Measurements from ENCODE around the gene IL1RN.
"Not testable (repeated sequence)": the region's sequence is repeated elsewhere in the genome, so short reads cannot be mapped to it uniquely, and the experiment has no call there.

IL1RN gene

GRCh38 chr2:113092864-113093612 is 34.4 kb upstream of the IL1RN start:
- TF ChIP-seq CTCF (IDR thresholded peaks at IDR 0.05; ENCODE audit: low read depth, low read length, missing control alignments): no peak
- H3K4me3 ChIP-seq (ENCODE audit: low read depth, low read length): no peak overlapping the region
- no peak for DNase-seq (ENCODE audit: low read depth)

- TF ChIP-seq CTCF (IDR thresholded peaks at IDR 0.05; ENCODE audit: low read depth, low read length, missing control alignments): no peak
- DNase-seq (ENCODE audit: low read depth): no peak
- no peak overlapping the region for H3K4me3 ChIP-seq (ENCODE audit: low read depth, low read length)
Observed at GRCh38 chr2:113093613-113093977, 33.8 kb upstream of the IL1RN start.

- DNase-seq (ENCODE audit: low read depth); H3K4me3 ChIP-seq (ENCODE audit: low read depth, low read length): not testable (repeated sequence)
Observed at GRCh38 chr2:113096306-113096705, 31.1 kb upstream of the IL1RN start.

GRCh38 chr2:113096842-113097618 is 30.4 kb upstream of the IL1RN start:
- DNase-seq (ENCODE audit: low read depth); H3K4me3 ChIP-seq (ENCODE audit: low read depth, low read length): not testable (repeated sequence)

- H3K4me3 ChIP-seq (ENCODE audit: low read depth, low read length): no peak overlapping the region
- TF ChIP-seq CTCF (IDR thresholded peaks at IDR 0.05; ENCODE audit: low read depth, low read length, missing control alignments): no peak
Observed at GRCh38 chr2:113098041-113098440, 29.4 kb upstream of the IL1RN start.

GRCh38 chr2:113098532-113098931 is 28.9 kb upstream of the IL1RN start:
- no peak for DNase-seq (ENCODE audit: low read depth)
- no peak overlapping the region for H3K4me3 ChIP-seq (ENCODE audit: low read depth, low read length)
- no peak for TF ChIP-seq CTCF (IDR thresholded peaks at IDR 0.05; ENCODE audit: low read depth, low read length, missing control alignments)

More at GRCh38 chr2:113098041-113098440, 29.4 kb upstream of the IL1RN start:
- no peak for DNase-seq (ENCODE audit: low read depth)

- no peak overlapping the region for H3K4me3 ChIP-seq (ENCODE audit: low read depth, low read length)
- TF ChIP-seq CTCF (IDR thresholded peaks at IDR 0.05; ENCODE audit: low read depth, low read length, missing control alignments): no peak
- no peak for DNase-seq (ENCODE audit: low read depth)
Observed at GRCh38 chr2:113102133-113102532, 25.3 kb upstream of the IL1RN start.

- no peak for TF ChIP-seq CTCF (IDR thresholded peaks at IDR 0.05; ENCODE audit: low read depth, low read length, missing control alignments)
- no peak for DNase-seq (ENCODE audit: low read depth)
- H3K4me3 ChIP-seq (ENCODE audit: low read depth, low read length): no peak overlapping the region
Observed at GRCh38 chr2:113103277-113103676, 24.1 kb upstream of the IL1RN start.
